A549 (cell line): ENCODE measurements around the gene RBFOX1. TPM values are rescaled to one million over a fixed set of nuclear protein-coding genes. Genes with fewer than 3 reads are reported as not detected.

Source experiments
- ATAC-seq, 2 experiments: fragments of 200-7000 bp in 1 of 2; fragments of >200 bp in 1 of 2; cut with Nextera tagmentation in 1 of 2; cut with Tn5 transposase in 1 of 2; 3 replicates each; pipeline versions ENCODE4 v1.8.0 to v1.9.1; 2018 to 2020; ENCODE audit warnings: mild to moderate bottlenecking in 1 of 2, moderate library complexity in 1 of 2
- CTCF ChIA-PET: fragments of 300-600 bp; sonication (Branson Sonifier 250); formaldehyde crosslinking; extraction: SDS; loops from one replicate; lab custom pipeline; 2021; ENCODE audit warnings: antibody characterized with exemption, inconsistent platforms; lab: Yijun Ruan, JAX
- POLR2A ChIA-PET: fragments of 350-600 bp; formaldehyde crosslinking; extraction: SDS; loops from one replicate; lab custom pipeline; 2021; ENCODE audit warnings: antibody characterized with exemption, inconsistent platforms; lab: Yijun Ruan, JAX
- DNase-seq, 2 experiments: peaks; one replicate each; pipeline versions ENCODE4 v3.0.0 to v3.0.0-alpha.2; 2011 to 2016; ENCODE audit warnings: low read depth in 1 of 2, low spot score in 1 of 2
- FAIRE-seq: peaks from 2 replicates; lab custom pipeline; 2011; peaks lifted over from hg19 to GRCh38; lab: Jason Lieb, UNC
- H3K27ac ChIP-seq, 2 experiments: fragments of >200 bp; sonication (Bioruptor Twin); formaldehyde crosslinking; 3 replicates each; pipeline ENCODE4 v1.5.1; 2016 to 2017
- H3K4me1 ChIP-seq: fragments of >200 bp; sonication (Bioruptor Twin); formaldehyde crosslinking; 3 replicates; pipeline ENCODE4 v1.6.1; 2016
- H3K4me2 ChIP-seq: fragments of >200 bp; sonication (Bioruptor Twin); formaldehyde crosslinking; 3 replicates; pipeline ENCODE4 v1.6.1; 2016
- H3K4me3 ChIP-seq: fragments of >200 bp; sonication (Bioruptor Twin); formaldehyde crosslinking; 3 replicates; pipeline ENCODE4 v1.5.1; 2016
- H3K9me3 ChIP-seq: fragments of >200 bp; sonication (Bioruptor Twin); formaldehyde crosslinking; 3 replicates; pipeline ENCODE4 v1.6.1; 2016
- BCL3 ChIP-seq: fragments of >200 bp; sonication (Bioruptor Twin); formaldehyde crosslinking; IDR thresholded peaks from 3 replicates; pipeline ENCODE4 v1.6.1; 2016
- CEBPB ChIP-seq, 2 experiments: fragments of >200 bp in 1 of 2; sonication (Bioruptor Twin) in 1 of 2; formaldehyde crosslinking in 1 of 2; IDR thresholded peaks; 2 replicates each; pipeline ENCODE4 v1.6.1; 2012 to 2016
- CHD4 ChIP-seq: fragments of 200-600 bp; sonication (generic); IDR thresholded peaks from 2 replicates; pipeline ENCODE4 v1.6.1; 2016; ENCODE audit warnings: antibody characterized with exemption, mild to moderate bottlenecking, borderline replicate concordance
- EHMT2 ChIP-seq: fragments of 200-600 bp; sonication (generic); IDR thresholded peaks from 2 replicates; pipeline ENCODE4 v1.6.1; 2016; ENCODE audit warnings: antibody characterized with exemption, low read depth, mild to moderate bottlenecking, moderate library complexity
- ESRRA ChIP-seq: fragments of 150-350 bp; IDR thresholded peaks from 2 replicates; pipeline ENCODE4 v1.6.1; 2014; ENCODE audit warnings: mild to moderate bottlenecking, low read length, borderline replicate concordance
- FOSL2 ChIP-seq, 2 experiments: fragments of 450-650 bp in 1 of 2; fragments of >200 bp in 1 of 2; sonication (Bioruptor Twin) in 1 of 2; formaldehyde crosslinking; IDR thresholded peaks; 2 replicates each; pipeline versions ENCODE4 v1.5.0 to v1.6.1; 2016 to 2020; ENCODE audit warnings: mild to moderate bottlenecking in 1 of 2, moderate library complexity in 1 of 2
- HDAC2 ChIP-seq: fragments of 200-600 bp; sonication (generic); IDR thresholded peaks from 2 replicates; pipeline ENCODE4 v1.6.1; 2016
- HOXB13 ChIP-seq: fragments of 250-450 bp; sonication (Bioruptor Pico); IDR thresholded peaks from 2 replicates; pipeline ENCODE4 v1.5.0; 2020; ENCODE audit warnings: low read depth, mild to moderate bottlenecking, moderate library complexity
- KDM1A ChIP-seq: fragments of 200-600 bp; sonication (generic); IDR thresholded peaks from 2 replicates; pipeline ENCODE4 v1.6.1; 2016; ENCODE audit warnings: low read depth, mild to moderate bottlenecking
- KDM5A ChIP-seq: fragments of 200-600 bp; sonication (generic); IDR thresholded peaks from 2 replicates; pipeline ENCODE4 v1.6.1; 2016; ENCODE audit warnings: antibody characterized with exemption, mild to moderate bottlenecking
- MAFK ChIP-seq: fragments of 450-650 bp; IDR thresholded peaks from 2 replicates; pipeline ENCODE4 v1.6.1; 2014; ENCODE audit not compliant: partially characterized antibody
- MAZ ChIP-seq: fragments of 150-350 bp; IDR thresholded peaks from 2 replicates; pipeline ENCODE4 v1.6.1; 2014; ENCODE audit warnings: antibody characterized with exemption, low read depth, low read length, borderline replicate concordance
- MYC ChIP-seq: IDR thresholded peaks from 2 replicates; pipeline ENCODE4 v1.6.1; 2012; ENCODE audit warnings: mild to moderate bottlenecking, inconsistent platforms, low read length, improper control_type of control experiment, borderline replicate concordance
- NR3C1 ChIP-seq: fragments of >200 bp; sonication (Bioruptor Twin); formaldehyde crosslinking; IDR thresholded peaks from 3 replicates; pipeline ENCODE4 v1.6.1; 2017
- POLR2A ChIP-seq: IDR thresholded peaks from 2 replicates; pipeline ENCODE4 v1.6.1; 2012; ENCODE audit warnings: mild to moderate bottlenecking, low read length
- POLR2AphosphoS2 ChIP-seq: conservative IDR thresholded peaks from 2 replicates; pipeline ENCODE4 v1.6.1; 2012; ENCODE audit warnings: low read length, improper control_type of control experiment, inconsistent platforms
- RAD21 ChIP-seq, 2 experiments: fragments of >200 bp in 1 of 2; sonication (Bioruptor Twin) in 1 of 2; formaldehyde crosslinking in 1 of 2; IDR thresholded peaks in 1 of 2; conservative IDR thresholded peaks in 1 of 2; 2 replicates in 1 of 2; 3 replicates in 1 of 2; pipeline ENCODE4 v1.6.1; 2012 to 2018; ENCODE audit warnings: inconsistent platforms in 1 of 2
- RCOR1 ChIP-seq: fragments of 150-350 bp; IDR thresholded peaks from 2 replicates; pipeline ENCODE4 v1.6.1; 2014; ENCODE audit warnings: antibody characterized with exemption, low read length, low read depth
- SMC3 ChIP-seq: fragments of >200 bp; sonication (Bioruptor Twin); formaldehyde crosslinking; IDR thresholded peaks from 3 replicates; pipeline ENCODE4 v1.6.1; 2018; ENCODE audit warnings: inconsistent platforms
- TFCP2L1 ChIP-seq: fragments of 250-450 bp; sonication (Bioruptor Pico); IDR thresholded peaks from 2 replicates; pipeline ENCODE4 v1.5.0; 2021; ENCODE audit warnings: mild to moderate bottlenecking
- TP53 ChIP-seq: fragments of 250-450 bp; sonication (Bioruptor Pico); IDR thresholded peaks from 2 replicates; pipeline ENCODE4 v1.5.0; 2021; ENCODE audit warnings: mild to moderate bottlenecking, moderate library complexity
- WGBS: methylation state at CpG from one replicate; pipeline ENCODE4 v1.1.6; 2017; ENCODE audit errors: missing lambda C conversion rate; 5-methylcytosine and 5-hydroxymethylcytosine counted together
- polyA plus RNA-seq, 4 experiments: library from polyadenylated mRNA; depleted of rRNA in 3 of 4; stranded (reverse); fragments of >200 nt; fragmentation: RNase III in 1 of 4; extraction: RNeasy Plus Mini Kit Qiagen cat#74134 plus additional on column Dnase treatment in 1 of 4; gene quantifications; 2 replicates in 3 of 4; 3 replicates in 1 of 4; pipeline ENCODE4 v1.2.3, GENCODE V29; 2011 to 2017
- TF ChIP-seq, protein P1 (sequence below): IDR thresholded peaks from 2 replicates; pipeline ENCODE4 v1.6.1; 2012; ENCODE audit warnings: low read depth, borderline replicate concordance

The RBFOX1 gene
- polyA plus RNA-seq, 2 of the 4 experiments (the other 2 are of a cell fraction), result not detected

DNA sequence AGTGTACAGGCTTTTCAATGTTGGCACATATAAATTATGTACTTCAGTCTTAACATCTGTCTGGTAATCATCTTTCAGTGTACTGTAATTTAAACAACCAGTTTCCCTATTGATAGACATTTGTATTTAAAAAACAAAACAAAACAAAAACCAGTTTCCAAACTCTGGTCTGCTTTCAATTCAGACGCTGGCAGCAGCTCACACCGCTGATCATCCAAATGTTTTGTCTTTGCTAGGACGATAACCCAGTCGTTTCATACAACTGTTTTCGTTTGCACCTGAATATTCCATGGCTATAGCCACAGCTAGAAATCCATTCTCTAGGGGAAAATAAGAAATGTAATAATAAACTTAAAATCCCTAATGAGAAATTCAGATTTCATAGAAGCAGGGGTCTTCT lies 47.8 kb downstream of the RBFOX1 start:
- Histone ChIP-seq H3K4me1 (no peaks in the 10 kb centered on the region), H3K27ac (no peak overlapping the region), H3K9me3 (no peaks in the 10 kb centered on the region), H3K4me2 (no peak overlapping the region), H3K4me3 (no peak overlapping the region)
- ChIA-PET POLR2A (no interaction called here), CTCF (no interaction called here)
- TF ChIP-seq ESRRA (no peak), KDM5A (no peak), MAFK (no peak), KDM1A (no peak), MYC (no peak), SMC3 (no peak), EHMT2 (no peak)
- ATAC-seq, result no peak
- no peak for FAIRE-seq
- DNase-seq, result no peak
- 2% methylated on average over 5 of the region's 5 CpGs for WGBS

DNA sequence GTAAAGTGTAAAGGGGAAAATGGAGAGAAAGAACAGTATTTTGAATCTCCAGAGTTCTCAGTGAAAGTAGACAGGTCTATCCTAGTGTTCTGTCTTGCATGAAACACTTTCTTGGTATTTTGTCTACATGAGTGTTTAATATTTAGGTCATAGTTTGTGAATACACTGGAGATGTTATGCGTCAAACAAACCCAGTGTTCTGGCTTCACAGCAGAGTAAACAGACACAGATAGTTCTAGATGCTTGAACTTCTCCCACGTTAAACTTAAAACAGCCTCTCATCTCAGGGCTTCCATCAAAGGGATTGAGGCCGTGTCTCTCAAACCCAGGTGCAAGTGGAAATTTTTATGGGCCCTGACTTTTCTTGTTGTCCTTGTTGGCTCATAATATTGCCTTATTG lies 48.3 kb downstream of the RBFOX1 start:
- CTCF ChIA-PET, result no interaction called here
- no peak for ATAC-seq
- TF ChIP-seq HDAC2, result no peak
- TF ChIP-seq TFCP2L1 (CRISPR knock-in tag), result no peak
- no peak for TF ChIP-seq POLR2A
- TF ChIP-seq, all 56 proteins: peak for 0
- Histone ChIP-seq H3K27ac (no peak overlapping the region), H3K4me3 (no peak overlapping the region), H3K9me3 (no peaks in the 10 kb centered on the region), H3K4me1 (no peaks in the 10 kb centered on the region), H3K4me2 (no peak overlapping the region)
- POLR2A ChIA-PET, result no interaction called here
- FAIRE-seq (no peak), DNase-seq (no peak)
- 22% methylated on average over 3 of the region's 3 CpGs for WGBS

- POLR2A ChIA-PET, result no interaction called here
- no peak for FAIRE-seq
- Histone ChIP-seq H3K4me2 (no peak overlapping the region), H3K9me3 (no peaks in the 10 kb centered on the region), H3K27ac (no peak overlapping the region)
- no peak for DNase-seq
- TF ChIP-seq BCL3 (no peak), CEBPB (IDR thresholded peaks at IDR 0.05) (no peak), POLR2AphosphoS2 (no peak), TP53 (CRISPR knock-in tag) (no peak), HOXB13 (CRISPR knock-in tag) (no peak), MYC (no peak), FOSL2 (IDR thresholded peaks at IDR 0.05) (no peak), FOSL2 (CRISPR knock-in tag; IDR thresholded peaks at IDR 0.05) (no peak), RCOR1 (no peak), NR3C1 (no peak), EHMT2 (no peak), CHD4 (no peak), MAZ (no peak), RAD21 (conservative IDR thresholded peaks at IDR 0.05 in 1 of 2, IDR thresholded peaks at IDR 0.05 in 1 of 2) (no peak)
- TF ChIP-seq, protein P1, sequence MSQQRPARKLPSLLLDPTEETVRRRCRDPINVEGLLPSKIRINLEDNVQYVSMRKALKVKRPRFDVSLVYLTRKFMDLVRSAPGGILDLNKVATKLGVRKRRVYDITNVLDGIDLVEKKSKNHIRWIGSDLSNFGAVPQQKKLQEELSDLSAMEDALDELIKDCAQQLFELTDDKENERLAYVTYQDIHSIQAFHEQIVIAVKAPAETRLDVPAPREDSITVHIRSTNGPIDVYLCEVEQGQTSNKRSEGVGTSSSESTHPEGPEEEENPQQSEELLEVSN, result no peak
- TF ChIP-seq, all 56 proteins: peak for 0
- 36% methylated on average over 6 of the region's 6 CpGs for WGBS
- no peaks in the 10 kb centered on the region for H3K4me1 ChIP-seq
- H3K4me3 ChIP-seq, result no peak overlapping the region
- no peak for ATAC-seq
- CTCF ChIA-PET, result no interaction called here
These were observed 49.0 kb downstream of the RBFOX1 start for GRCh38 chr16:7381671-7382070.
